H9 (cell line): ENCODE results near the gene ANKRD44. TPM values are rescaled to one million over a fixed set of nuclear protein-coding genes. Genes with fewer than 3 reads are reported as not detected.

Experiments used
- DNase-seq: peaks from one replicate; pipeline ENCODE4 v3.0.0-alpha.2; 2017
- H2AFZ ChIP-seq: one replicate; pipeline ENCODE4 v1.6.1; 2013; ENCODE audit warnings: mild to moderate bottlenecking, low read length, control low read depth, moderate library complexity
- H2AK5ac ChIP-seq: 2 replicates; pipeline ENCODE4 v1.6.1; 2013; ENCODE audit warnings: low read length, control low read depth, mixed read lengths; ENCODE audit not compliant: insufficient read length
- H2BK120ac ChIP-seq: one replicate; pipeline ENCODE4 v1.6.1; 2013; ENCODE audit warnings: low read depth, mild to moderate bottlenecking, low read length, control low read depth, inconsistent platforms; ENCODE audit not compliant: poor library complexity, severe bottlenecking
- H2BK12ac ChIP-seq: 2 replicates; pipeline ENCODE4 v1.6.1; 2013; ENCODE audit warnings: low read length, control low read depth, mixed read lengths, low read depth; ENCODE audit not compliant: insufficient read length
- H2BK15ac ChIP-seq: 2 replicates; pipeline ENCODE4 v1.6.1; 2013; ENCODE audit warnings: low read depth, low read length, control low read depth
- H2BK20ac ChIP-seq: one replicate; pipeline ENCODE4 v1.6.1; 2013; ENCODE audit warnings: low read depth, mild to moderate bottlenecking, low read length, control low read depth, inconsistent platforms; ENCODE audit not compliant: poor library complexity, severe bottlenecking
- H2BK5ac ChIP-seq: 2 replicates; pipeline ENCODE4 v1.6.1; 2013; ENCODE audit warnings: low read length, control low read depth, mixed read lengths; ENCODE audit not compliant: insufficient read length
- H3K14ac ChIP-seq: 2 replicates; pipeline ENCODE4 v1.6.1; 2013; ENCODE audit warnings: low read length, control low read depth; ENCODE audit not compliant: insufficient read depth
- H3K18ac ChIP-seq: 2 replicates; pipeline ENCODE4 v1.6.1; 2013; ENCODE audit warnings: low read depth, mild to moderate bottlenecking, mixed read lengths, low read length, control low read depth; ENCODE audit not compliant: insufficient read length
- H3K23ac ChIP-seq: 2 replicates; pipeline ENCODE4 v1.6.1; 2013; ENCODE audit warnings: low read length, control low read depth, mixed read lengths, low read depth; ENCODE audit not compliant: insufficient read length
- H3K23me2 ChIP-seq: 2 replicates; pipeline ENCODE4 v1.6.1; 2013; ENCODE audit warnings: low read depth, mild to moderate bottlenecking, mixed read lengths, low read length, control low read depth; ENCODE audit not compliant: insufficient read length, poor library complexity, severe bottlenecking
- H3K27ac ChIP-seq: 2 replicates; pipeline ENCODE4 v1.5.1; 2013; ENCODE audit warnings: low read length, control low read depth, mixed read lengths, low read depth; ENCODE audit not compliant: insufficient read length
- H3K27me3 ChIP-seq: 2 replicates; pipeline ENCODE4 v1.6.1; 2013; ENCODE audit warnings: low read length, control low read depth, inconsistent platforms; ENCODE audit not compliant: insufficient read depth
- H3K4ac ChIP-seq: 2 replicates; pipeline ENCODE4 v1.6.1; 2013; ENCODE audit warnings: low read depth, mild to moderate bottlenecking, control low read depth, inconsistent platforms, low read length, moderate library complexity
- H3K4me1 ChIP-seq: 2 replicates; pipeline ENCODE4 v1.6.1; 2013; ENCODE audit warnings: low read length, control low read depth, inconsistent platforms; ENCODE audit not compliant: insufficient read depth
- H3K4me2 ChIP-seq: 2 replicates; pipeline ENCODE4 v1.6.1; 2013; ENCODE audit warnings: low read length, control low read depth, mixed read lengths; ENCODE audit not compliant: insufficient read length, insufficient read depth
- H3K56ac ChIP-seq: 2 replicates; pipeline ENCODE4 v1.6.1; 2013; ENCODE audit warnings: low read depth, mild to moderate bottlenecking, mixed read lengths, low read length, control low read depth; ENCODE audit not compliant: insufficient read length
- H3K79me1 ChIP-seq: 2 replicates; pipeline ENCODE4 v1.6.1; 2013; ENCODE audit warnings: low read depth, mild to moderate bottlenecking, moderate library complexity, low read length, control low read depth, inconsistent platforms; ENCODE audit not compliant: insufficient read depth, poor library complexity, severe bottlenecking
- H3K79me2 ChIP-seq: 2 replicates; pipeline ENCODE4 v1.6.1; 2013; ENCODE audit warnings: low read length, control low read depth, inconsistent platforms; ENCODE audit not compliant: insufficient read depth
- H3K9ac ChIP-seq: 2 replicates; pipeline ENCODE4 v1.6.1; 2013; ENCODE audit warnings: low read length, control low read depth, mixed read lengths; ENCODE audit not compliant: insufficient read length; ENCODE audit errors: extremely low read depth
- H3K9me3 ChIP-seq: one replicate; pipeline ENCODE4 v1.6.1; 2013; ENCODE audit warnings: low read depth, low read length, inconsistent platforms; ENCODE audit not compliant: control insufficient read depth
- H3T11ph ChIP-seq: one replicate; pipeline ENCODE4 v1.6.1; 2013; ENCODE audit warnings: mild to moderate bottlenecking, low read length, control low read depth, inconsistent platforms
- H4K20me1 ChIP-seq: one replicate; pipeline ENCODE4 v1.6.1; 2013; ENCODE audit not compliant: control insufficient read depth, insufficient read length, insufficient read depth
- H4K5ac ChIP-seq: 2 replicates; pipeline ENCODE4 v1.6.1; 2013; ENCODE audit warnings: low read depth, mild to moderate bottlenecking, mixed read lengths, low read length, control low read depth; ENCODE audit not compliant: insufficient read length
- H4K8ac ChIP-seq: replicated peaks from 2 replicates; pipeline ENCODE4 v1.6.1; 2013; ENCODE audit warnings: low read length, control low read depth, mixed read lengths, low read depth; ENCODE audit not compliant: insufficient read length
- H4K91ac ChIP-seq: 2 replicates; pipeline ENCODE4 v1.6.1; 2013; ENCODE audit warnings: low read depth, mild to moderate bottlenecking, moderate library complexity, mixed read lengths, low read length, control low read depth; ENCODE audit not compliant: insufficient read length
- H3K27ac Mint-ChIP-seq, 3 experiments: 2 replicates in 2 of 3; 3 replicates in 1 of 3; pipeline ENCODE4 v1.8.0; 2020 to 2021; ENCODE audit warnings: mixed read lengths in 3 of 3, mild to moderate bottlenecking in 1 of 3, moderate library complexity in 1 of 3
- H3K27me3 Mint-ChIP-seq: 2 replicates; pipeline ENCODE4 v1.8.0; 2021; ENCODE audit warnings: low read depth, mild to moderate bottlenecking, moderate library complexity, mixed read lengths
- H3K36me3 Mint-ChIP-seq, 3 experiments: 2 replicates in 2 of 3; 3 replicates in 1 of 3; pipeline ENCODE4 v1.8.0; 2020 to 2021; ENCODE audit warnings: low read depth in 3 of 3, mixed read lengths in 3 of 3; ENCODE audit not compliant: insufficient read depth in 1 of 3
- H3K4me1 Mint-ChIP-seq, 2 experiments: 2 replicates each; pipeline ENCODE4 v1.8.0; 2020; ENCODE audit warnings: mixed read lengths in 2 of 2
- H3K4me3 Mint-ChIP-seq, 2 experiments: 2 replicates in 1 of 2; 3 replicates in 1 of 2; pipeline ENCODE4 v1.8.0; 2020 to 2021; ENCODE audit warnings: mild to moderate bottlenecking in 2 of 2, mixed read lengths in 2 of 2, moderate library complexity in 1 of 2
- H3K9me3 Mint-ChIP-seq, 2 experiments: 2 replicates in 1 of 2; 3 replicates in 1 of 2; pipeline ENCODE4 v1.8.0; 2020; ENCODE audit warnings: mild to moderate bottlenecking in 2 of 2, mixed read lengths in 2 of 2, moderate library complexity in 1 of 2
- WGBS: extraction: QIAGEN DNeasy Blood & Tissue Kit; methylation state at CpG from one replicate; pipeline ENCODE4 v1.1.7; 2013; ENCODE audit warnings: missing lambda C conversion rate, low lambda C conversion rate, mixed read lengths; ENCODE audit not compliant: insufficient read length; ENCODE audit errors: extremely low coverage; 5-methylcytosine and 5-hydroxymethylcytosine counted together
- total RNA-seq: library from RNA; stranded (reverse); gene quantifications from 2 replicates; pipeline ENCODE4 v1.2.1, GENCODE V29; 2021
- TF ChIP-seq, protein P1 (sequence below): fragments of 200-600 bp; sonication (generic); conservative IDR thresholded peaks from 3 replicates; pipeline ENCODE4 v1.8.0; 2021; ENCODE audit warnings: antibody characterized with exemption, mild to moderate bottlenecking

The ANKRD44 gene
- total RNA-seq, 1 experiment from 2014 or later: 1.9 TPM

- Mint-ChIP-seq H3K36me3 (peaks cover 2 to 9% (median 9%) of the 10 kb centered on the region in 3 experiments; a peak in 6 of 7 replicates), H3K27me3 (peaks cover 3% of the 10 kb centered on the region; the same call in 1 of the 2 replicates), H3K4me3 (no peak overlapping the region), H3K4me1 (no peaks in the 10 kb centered on the region), H3K27ac (no peak overlapping the region), H3K9me3 (peaks cover 29 to 34% of the 10 kb centered on the region in 2 experiments)
- H3K4me2 ChIP-seq: no peak overlapping the region
- H2AFZ ChIP-seq: no peak overlapping the region
- no peak overlapping the region for H3K27ac ChIP-seq
- H3K14ac ChIP-seq: no peak overlapping the region
- no peak overlapping the region for H2BK120ac ChIP-seq
- H3K79me2 ChIP-seq: no peaks in the 10 kb centered on the region
- no peak overlapping the region for H4K8ac ChIP-seq
- no peak overlapping the region for H3K18ac ChIP-seq
- no peak for DNase-seq
- H3K27me3 ChIP-seq: no peaks in the 10 kb centered on the region
- WGBS: no CpG with 5 or more reads among the region's 1 CpG
- H3K9ac ChIP-seq: no peak overlapping the region
- no peak overlapping the region for H4K5ac ChIP-seq
- no peak overlapping the region for H3K4ac ChIP-seq
- H3K9me3 ChIP-seq: peaks cover 9% of the 10 kb centered on the region
- no peak overlapping the region for H2BK5ac ChIP-seq
- H3T11ph ChIP-seq: no peak overlapping the region
- no peak overlapping the region for H2BK12ac ChIP-seq
- no peaks in the 10 kb centered on the region for H3K23me2 ChIP-seq
- no peaks in the 10 kb centered on the region for H3K79me1 ChIP-seq
- H4K91ac ChIP-seq: no peak overlapping the region
- no peaks in the 10 kb centered on the region for H3K4me1 ChIP-seq
- no peak overlapping the region for H3K56ac ChIP-seq
- H2BK20ac ChIP-seq: no peak overlapping the region
- H2AK5ac ChIP-seq: no peak overlapping the region
- H3K23ac ChIP-seq: no peak overlapping the region
- H4K20me1 ChIP-seq: no peaks in the 10 kb centered on the region
- TF ChIP-seq, protein P1, sequence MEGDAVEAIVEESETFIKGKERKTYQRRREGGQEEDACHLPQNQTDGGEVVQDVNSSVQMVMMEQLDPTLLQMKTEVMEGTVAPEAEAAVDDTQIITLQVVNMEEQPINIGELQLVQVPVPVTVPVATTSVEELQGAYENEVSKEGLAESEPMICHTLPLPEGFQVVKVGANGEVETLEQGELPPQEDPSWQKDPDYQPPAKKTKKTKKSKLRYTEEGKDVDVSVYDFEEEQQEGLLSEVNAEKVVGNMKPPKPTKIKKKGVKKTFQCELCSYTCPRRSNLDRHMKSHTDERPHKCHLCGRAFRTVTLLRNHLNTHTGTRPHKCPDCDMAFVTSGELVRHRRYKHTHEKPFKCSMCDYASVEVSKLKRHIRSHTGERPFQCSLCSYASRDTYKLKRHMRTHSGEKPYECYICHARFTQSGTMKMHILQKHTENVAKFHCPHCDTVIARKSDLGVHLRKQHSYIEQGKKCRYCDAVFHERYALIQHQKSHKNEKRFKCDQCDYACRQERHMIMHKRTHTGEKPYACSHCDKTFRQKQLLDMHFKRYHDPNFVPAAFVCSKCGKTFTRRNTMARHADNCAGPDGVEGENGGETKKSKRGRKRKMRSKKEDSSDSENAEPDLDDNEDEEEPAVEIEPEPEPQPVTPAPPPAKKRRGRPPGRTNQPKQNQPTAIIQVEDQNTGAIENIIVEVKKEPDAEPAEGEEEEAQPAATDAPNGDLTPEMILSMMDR: no peak
- H2BK15ac ChIP-seq: no peak overlapping the region
These were observed 251.7 kb downstream of the ANKRD44 start for GRCh38 chr2:197058777-197059300.
